Limb (tissue), 2 donors: ENCODE results near the gene PHOX2A.

ENCODE experiments used
- DNase-seq, 2 donors: peaks; one replicate each; pipeline ENCODE4 v3.0.0-alpha.2; 2016; ENCODE audit errors: extremely low spot score in 2 of 2

PHOX2A gene

GRCh38 chr11:72249961-72250360 is 6.0 kb upstream of the PHOX2A start:
- DNase-seq, result no peak

- DNase-seq, result no peak
Observed at GRCh38 chr11:72247584-72247983, 3.6 kb upstream of the PHOX2A start.

DNA sequence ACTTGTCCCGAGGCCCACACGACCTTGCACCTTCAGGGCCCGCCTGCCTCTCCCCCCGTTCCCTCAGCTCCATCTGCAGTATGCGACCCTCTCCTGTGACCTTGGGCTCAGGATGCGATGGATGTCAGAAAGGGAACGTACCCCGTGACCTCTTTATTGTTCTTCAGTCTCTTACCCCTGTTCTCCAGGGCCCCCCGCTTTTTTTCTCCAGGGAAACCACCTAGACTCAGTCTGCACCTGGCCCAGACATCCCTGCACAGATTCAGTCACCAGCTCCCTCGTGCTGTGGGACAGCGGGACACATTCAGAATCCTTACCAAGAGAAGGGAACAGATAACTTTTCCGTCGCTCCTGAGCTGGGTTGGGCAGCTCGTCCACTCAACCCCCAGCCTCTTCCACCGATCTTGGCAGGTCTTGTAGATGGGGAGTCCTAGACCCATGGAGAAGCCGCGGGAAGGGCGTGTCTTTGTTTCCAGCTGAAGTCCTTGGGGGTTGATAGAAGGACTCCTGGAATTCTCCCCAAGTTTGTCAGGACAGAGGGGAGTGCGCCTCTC is 1.4 kb upstream of the PHOX2A start:
- DNase-seq, result no peak

DNA sequence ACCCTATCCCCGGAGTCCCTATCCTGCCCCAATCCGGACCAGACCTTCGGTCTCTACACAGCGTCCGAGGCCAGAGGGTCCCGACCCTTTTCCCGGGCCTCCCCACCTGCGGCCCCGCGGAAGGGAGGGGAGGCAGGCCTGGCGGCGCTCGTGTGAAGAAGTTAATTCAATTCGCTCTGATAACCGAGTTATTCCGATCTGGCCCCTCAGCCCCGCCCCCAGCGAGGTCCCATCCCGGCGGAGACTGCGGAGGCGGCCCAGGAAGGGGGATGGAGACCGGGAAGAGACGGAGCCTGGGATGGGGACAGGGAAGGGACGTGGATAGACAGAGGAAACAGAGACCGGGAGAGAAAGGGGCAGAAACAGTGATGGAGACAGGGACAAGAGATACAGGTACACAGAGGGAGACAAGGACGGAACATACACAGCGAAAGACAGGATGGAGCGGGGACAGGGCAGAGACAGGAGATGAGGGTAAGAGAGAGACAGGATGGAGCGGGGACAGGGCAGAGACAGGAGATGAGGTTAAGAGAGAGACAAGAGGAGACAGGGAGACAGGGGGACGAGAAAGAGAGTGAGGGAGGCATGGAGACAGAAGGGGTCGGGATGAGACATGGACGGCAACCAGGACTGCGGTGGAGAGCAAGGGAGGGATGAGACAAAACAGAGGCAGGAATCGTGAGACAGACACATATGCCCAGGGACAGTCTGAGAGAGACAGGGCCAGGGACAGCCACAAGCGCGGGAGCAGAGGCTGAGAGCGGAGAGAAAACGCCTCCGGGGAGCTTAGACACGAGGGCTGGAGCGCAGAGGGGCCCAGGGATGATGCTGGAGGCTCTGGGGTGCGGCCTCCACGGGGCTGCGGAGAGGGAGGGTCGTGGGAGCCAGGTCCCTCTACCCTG is 636 bp upstream of the PHOX2A start:
- peak in 1 of 2 donors; percentile 45 for DNase-seq

DNA sequence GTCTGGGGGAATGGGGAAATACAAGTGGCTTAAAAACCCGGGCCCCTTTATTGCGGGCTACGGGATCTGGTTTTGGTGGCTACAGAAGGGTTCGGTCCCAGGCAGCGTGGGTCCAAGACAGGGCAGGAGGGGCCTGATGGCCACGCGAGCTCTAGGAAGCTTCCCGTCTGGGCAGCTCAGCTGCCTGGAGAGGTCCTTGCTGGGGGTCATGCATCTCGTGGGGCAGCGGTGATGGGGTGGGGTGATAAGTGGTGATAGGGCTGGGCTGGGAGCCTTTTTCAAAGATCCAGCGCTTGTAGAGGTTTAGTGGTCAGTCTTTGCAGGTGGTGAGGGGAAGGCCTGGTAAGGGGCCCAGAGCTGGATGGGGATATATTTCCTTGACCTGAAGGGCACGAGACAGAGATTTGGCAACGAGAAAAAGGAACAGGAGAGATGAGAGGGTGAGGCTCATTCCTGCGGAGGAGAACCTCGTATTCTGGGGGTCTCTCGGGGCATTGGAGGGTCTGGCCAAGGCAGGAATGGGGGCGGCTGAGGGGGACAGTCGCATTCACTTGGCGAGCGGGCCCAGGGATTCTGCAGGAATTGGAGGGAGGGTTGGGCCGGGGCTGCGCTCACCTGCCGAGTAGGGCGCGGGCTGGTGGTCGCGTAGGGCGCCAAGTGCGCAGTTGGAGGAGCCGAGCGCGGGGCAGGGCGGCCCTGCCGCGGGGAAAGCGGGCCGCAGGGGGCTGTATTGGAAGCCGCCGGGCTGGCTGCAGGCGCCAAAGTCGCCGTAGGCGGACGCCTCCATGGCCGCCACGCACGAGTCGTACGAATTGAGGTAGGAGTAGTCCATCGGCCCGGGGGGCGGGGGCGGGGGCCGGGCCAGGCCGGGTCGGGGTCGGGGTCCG is 560 bp downstream of the PHOX2A start:
- DNase-seq, result no peak

DNA sequence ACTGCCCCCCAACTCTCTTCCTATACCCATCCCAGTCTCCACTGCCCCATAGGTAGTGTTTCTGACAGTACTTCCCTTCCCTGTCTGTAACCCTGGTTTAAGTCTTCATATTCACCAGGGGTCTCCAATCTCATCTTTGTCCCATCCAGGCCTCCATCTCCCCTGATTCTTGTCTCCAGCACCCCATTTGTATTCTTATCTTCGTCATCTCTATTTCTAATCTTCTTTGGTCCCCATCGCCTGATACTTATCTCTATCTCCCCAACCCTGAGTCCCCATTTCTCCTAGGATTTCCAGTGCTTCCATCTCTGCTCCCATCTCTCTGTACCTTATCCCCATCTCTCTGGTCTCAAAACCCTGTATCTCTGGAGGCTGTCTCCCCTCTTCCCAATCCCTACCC is 1.8 kb downstream of the PHOX2A start:
- DNase-seq, result no peak

DNA sequence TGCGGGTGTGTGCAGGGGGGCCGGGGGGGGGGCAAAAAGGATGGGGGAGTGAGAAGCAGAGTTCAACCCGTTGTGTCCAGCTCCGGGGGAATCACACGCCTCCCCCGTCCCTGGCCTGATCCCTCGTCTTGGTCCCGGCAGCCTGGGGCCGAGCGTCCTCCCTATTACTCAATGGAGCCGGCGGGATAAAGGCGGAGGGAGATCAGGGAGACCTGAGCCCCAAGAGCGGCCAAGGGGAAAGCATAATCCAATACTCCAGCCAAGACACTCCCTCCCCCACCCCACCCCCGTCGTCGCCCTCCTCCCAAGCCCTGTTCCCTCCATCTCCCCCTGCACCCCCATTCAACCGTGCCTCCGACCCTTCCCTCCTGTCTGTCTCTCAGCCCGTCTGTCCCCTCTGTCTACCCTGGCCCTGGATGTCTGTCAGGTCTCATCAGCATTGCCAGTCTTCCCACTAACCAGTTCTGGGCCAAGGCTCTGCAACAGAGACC is 2.6 kb downstream of the PHOX2A start:
- DNase-seq, result peak in 1 of 2 donors; percentile 49

GRCh38 chr11:72240461-72241290 is 3.3 kb downstream of the PHOX2A start:
- DNase-seq, result peak in 1 of 2 donors; percentile 53

DNA sequence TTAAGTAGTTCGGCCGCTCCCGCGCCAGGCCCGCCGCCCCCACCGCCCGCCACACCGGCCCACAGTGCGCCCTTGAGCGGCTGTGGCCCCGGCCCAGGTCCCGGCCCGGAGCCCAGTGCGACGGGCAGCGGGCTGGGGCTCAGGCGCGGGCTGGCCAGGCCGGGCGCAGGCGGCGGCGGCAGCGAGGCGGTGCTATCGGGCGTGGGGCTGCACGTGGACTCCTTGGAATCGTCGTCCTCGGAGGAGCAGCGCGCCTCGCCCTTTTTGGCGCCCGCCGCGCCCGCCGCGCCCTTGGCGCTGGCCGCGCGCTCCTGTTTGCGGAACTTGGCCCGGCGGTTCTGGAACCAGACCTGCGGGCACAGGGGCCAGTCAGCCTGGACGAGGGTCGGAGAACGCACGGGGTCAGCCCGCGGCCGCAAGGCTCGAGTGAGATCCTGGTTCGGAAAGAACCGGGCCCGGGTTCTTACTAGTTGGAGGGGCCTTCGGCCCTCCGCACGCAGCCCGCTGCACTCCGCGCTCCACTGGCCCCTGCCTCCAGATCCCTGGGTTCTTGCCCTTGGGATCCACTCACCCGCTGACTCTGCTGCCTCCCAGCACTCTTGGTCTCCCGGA is 4.0 kb downstream of the PHOX2A start:
- no peak for DNase-seq

DNA sequence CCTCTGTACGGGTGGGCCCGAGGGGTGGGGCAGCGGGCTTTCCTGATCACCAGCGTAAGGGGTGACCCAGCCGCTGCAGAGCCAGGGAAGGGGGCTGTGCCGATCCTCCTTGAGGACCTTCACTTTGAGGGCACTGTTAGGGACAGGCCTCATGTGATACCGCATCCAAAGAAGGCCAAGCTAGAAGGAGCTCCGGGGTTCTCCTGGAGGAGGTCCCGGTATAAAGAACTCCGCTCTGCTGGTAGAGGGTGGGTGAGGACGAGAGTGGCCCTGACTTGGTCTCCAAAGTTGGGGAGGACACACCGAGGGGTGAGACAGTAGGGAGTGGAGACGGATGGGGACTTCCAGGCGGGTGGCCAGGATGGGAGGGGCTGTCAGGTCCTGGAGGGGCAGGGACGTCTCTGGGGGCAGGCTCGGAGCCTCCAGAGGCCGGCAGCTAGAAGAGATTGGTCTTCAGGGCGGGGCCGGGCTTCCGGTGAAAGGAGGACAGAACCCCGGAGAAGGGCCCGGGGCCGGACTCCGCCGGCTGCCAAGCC is 4.6 kb downstream of the PHOX2A start:
- peak in 1 of 2 donors; percentile 66 for DNase-seq

DNA sequence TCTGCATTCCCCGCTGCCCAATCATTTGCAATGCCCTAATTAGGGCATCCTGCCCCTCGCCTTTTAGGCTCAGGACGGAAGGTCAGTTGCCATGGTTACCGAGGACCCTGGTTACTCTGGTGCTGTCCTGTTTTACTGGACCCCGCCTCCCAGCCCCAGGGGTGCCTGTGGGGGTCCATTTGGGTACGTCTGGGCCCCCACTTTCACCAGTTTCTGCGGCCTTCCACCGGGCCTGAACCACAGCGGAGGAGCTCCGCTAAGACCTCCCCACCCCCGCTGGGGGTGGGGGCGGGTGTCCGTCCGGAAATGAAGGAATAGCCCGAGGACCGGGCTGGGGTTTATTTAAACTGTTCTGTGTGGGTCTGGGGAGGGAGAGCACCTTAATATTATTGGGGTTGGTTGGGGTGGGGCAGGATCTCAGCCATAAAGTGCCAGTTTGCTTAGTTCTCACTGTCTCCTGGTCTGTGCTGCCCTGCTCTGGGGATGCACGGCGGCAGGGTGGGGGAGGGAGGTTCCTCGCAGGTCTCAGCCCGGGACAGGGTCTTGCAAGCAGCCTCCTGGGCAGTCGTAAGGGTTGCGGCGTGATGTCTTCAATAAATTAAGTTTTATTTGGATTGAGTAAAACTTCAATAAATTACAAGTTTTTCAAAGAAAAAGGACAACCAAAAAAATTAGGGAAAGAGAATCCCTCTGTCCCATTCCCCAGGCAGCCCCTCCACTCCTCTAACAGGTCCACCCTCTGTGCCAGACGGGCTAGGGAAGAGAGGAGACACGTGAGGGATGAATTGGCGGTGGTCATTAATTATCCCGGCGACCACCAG is 5.3 kb downstream of the PHOX2A start:
- DNase-seq, result peak in 1 of 2 donors; percentile 39

- peak in 1 of 2 donors; percentile 73 for DNase-seq
Observed at GRCh38 chr11:72238040-72238450, 5.9 kb downstream of the PHOX2A start.

DNA sequence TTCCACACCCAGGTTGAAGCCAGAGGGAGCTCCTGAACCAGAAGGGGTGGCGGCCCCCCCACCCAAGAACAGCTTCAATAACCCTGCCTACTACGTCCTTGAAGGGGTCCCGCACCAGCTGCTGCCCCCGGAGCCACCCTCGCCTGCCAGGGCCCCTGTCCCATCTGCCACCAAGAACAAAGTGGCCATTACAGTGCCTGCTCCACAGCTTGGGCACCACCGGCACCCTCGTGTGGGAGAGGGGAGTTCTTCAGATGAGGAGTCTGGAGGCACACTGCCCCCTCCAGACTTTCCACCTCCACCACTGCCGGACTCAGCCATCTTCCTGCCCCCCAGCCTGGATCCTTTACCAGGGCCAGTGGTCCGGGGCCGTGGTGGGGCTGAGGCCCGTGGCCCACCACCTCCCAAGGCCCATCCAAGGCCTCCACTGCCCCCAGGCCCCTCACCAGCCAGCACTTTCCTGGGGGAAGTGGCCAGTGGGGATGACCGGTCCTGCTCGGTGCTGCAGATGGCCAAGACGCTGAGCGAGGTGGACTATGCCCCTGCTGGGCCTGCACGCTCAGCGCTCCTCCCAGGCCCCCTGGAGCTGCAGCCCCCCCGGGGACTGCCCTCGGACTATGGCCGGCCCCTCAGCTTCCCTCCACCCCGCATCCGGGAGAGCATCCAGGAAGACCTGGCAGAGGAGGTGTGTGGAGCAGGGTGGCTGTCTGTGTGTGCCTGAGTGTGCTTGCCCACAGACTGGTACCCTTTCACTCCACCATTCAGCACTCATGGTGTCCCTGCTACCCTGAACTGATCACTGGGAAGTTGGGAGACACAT is 6.7 kb downstream of the PHOX2A start:
- DNase-seq, result peak in 1 of 2 donors; percentile 44

DNA sequence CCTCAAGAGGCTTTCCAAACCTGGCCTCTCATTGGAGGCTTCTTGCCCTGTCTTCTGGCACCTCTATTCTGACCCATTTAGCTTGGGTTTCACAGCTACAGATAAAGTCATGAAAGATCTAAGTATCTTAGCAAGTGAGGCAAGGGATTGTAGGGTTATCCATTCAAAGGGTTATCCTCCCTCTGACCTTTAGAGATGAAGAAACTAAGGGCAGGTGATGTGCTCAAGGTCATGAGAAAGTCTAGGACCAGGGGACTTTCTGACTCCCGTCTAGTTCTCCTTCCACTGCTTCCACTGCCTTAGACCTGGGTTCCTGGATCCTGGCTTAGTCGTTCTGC is 7.2 kb downstream of the PHOX2A start:
- DNase-seq, result no peak

- DNase-seq, result no peak
Observed at GRCh38 chr11:72236083-72236697, 7.8 kb downstream of the PHOX2A start.

DNA sequence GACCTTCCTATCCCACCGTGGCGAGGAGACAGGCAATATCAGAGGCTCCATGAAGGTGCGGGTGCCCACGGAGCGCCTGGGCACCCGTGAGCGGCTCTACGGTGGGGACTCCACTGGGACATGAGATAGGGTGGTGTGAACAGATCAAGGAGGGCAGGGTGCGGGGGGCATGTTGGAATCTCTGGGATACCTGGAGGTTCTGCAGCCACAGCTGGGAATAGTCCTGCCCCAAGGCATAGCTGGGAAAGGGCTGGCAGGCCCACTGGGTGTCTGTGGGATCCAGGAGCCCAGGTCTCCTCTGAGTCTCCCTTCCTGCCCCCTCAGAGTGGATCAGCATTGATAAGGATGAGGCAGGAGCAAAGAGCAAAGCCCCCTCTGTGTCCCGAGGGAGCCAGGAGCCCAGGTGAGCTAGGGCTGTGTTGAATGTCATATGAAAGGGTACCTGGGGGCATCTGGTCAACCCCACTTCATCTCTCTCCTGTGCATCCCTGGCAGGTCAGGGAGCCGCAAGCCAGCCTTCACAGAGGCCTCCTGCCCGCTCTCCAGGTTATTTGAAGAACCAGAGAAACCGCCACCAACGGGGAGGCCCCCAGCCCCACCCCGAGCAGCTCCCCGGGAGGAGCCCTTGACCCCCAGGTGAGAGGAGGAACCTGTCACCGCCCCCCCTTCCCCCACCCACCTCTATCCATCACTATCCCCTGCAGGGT is 8.5 kb downstream of the PHOX2A start:
- no peak for DNase-seq

DNA sequence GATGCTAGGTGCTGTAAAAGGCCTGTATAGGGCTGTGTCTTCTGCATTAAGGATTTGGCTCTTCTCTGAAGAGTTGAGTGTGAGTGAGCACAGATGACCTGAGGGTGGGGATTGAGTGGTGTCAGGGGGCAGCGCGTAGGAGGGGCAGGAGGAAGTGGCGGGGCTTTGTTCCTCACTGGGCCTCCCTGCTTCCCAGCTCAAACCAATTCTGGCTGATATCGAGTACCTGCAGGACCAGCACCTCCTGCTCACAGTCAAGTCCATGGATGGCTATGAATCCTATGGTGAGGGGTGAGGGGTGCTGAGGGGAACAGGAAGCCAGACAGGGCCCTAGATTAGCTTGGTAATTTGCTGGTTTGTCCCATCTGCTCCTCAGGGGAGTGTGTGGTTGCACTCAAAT is 9.1 kb downstream of the PHOX2A start:
- DNase-seq, result no peak

DNA sequence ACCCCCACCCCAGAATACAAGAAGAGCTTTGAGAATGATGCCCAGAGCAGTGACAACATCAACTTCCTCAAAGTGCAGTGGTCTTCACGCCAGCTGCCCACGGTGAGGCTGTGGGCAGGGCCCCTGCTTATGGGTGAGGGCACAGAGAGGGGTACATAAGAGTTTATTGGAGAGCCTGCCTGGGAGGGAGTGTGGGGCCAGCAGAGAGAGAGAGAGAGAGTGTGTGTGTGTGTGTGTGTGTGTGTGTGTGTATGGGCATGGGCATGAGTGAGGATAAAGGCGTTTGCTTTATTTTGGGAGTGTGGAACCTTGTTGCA is 9.5 kb downstream of the PHOX2A start:
- no peak for DNase-seq
